ENCODE measurements around the gene ATP9A.

DNA sequence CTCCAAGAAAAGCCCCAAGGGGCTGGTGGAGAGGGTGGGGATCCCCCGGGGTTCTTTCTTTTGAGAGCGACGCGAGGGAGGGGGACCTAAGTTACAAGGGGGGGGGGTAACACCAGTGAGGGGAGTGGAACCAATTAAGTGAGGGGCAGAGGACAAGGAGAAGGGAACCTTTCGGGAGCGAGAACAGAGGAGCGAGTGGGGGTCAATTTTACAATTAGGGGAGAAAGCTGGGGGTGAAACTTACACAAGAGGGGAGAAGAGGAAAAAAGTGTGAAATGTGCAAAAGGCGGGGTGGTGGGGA is 33.6 kb upstream of the ATP9A start:
- TF ChIP-seq CTCF (IDR thresholded peaks at IDR 0.05) (no peak), POLR2A (IDR thresholded peaks at IDR 0.05) (no peak)

All from testis (tissue), 2 donors.